Common myeloid progenitor, CD34-positive (primary cell): ENCODE measurements around the gene ADD3.

Experiments used
- CTCF ChIA-PET: fragments of 350-600 bp; sonication (Branson Sonifier 250); formaldehyde crosslinking; loops from one replicate; lab custom pipeline; 2021; ENCODE audit warnings: antibody characterized with exemption; lab: Charles Lee
- POLR2A ChIA-PET: fragments of 350-600 bp; sonication (Branson Sonifier 250); formaldehyde crosslinking; loops from one replicate; lab custom pipeline; 2021; ENCODE audit warnings: antibody characterized with exemption; lab: Charles Lee
- DNase-seq, 3 donors: peaks; one replicate each; pipeline versions ENCODE4 v3.0.0 to v3.0.0-alpha.2; 2013
- H3K27ac ChIP-seq, 2 experiments: 1 replicate in 1 of 2; 2 replicates in 1 of 2; pipeline ENCODE4 v1.7.0; 2013; ENCODE audit warnings: inconsistent platforms in 2 of 2, low read length in 2 of 2, mild to moderate bottlenecking in 2 of 2, low read depth in 1 of 2, moderate library complexity in 1 of 2; ENCODE audit not compliant: severe bottlenecking in 2 of 2, insufficient read depth in 1 of 2, poor library complexity in 1 of 2
- H3K27me3 ChIP-seq, 5 experiments: replicated peaks in 2 of 5; 1 replicate in 3 of 5; 2 replicates in 2 of 5; pipeline versions ENCODE4 v1.6.1 to v1.7.0; 2013; ENCODE audit warnings: low read length in 4 of 5, mild to moderate bottlenecking in 2 of 5, moderate library complexity in 2 of 5, inconsistent platforms in 1 of 5; ENCODE audit not compliant: insufficient read depth in 5 of 5, control insufficient read depth in 4 of 5
- H3K36me3 ChIP-seq, 4 experiments: 1 replicate in 2 of 4; 2 replicates in 2 of 4; pipeline versions ENCODE4 v1.6.1 to v1.7.0; 2013; ENCODE audit warnings: low read length in 3 of 4, control low read depth in 1 of 4, mild to moderate bottlenecking in 1 of 4; ENCODE audit not compliant: control insufficient read depth in 4 of 4, insufficient read depth in 4 of 4
- H3K4me1 ChIP-seq, 4 experiments: 1 replicate in 3 of 4; 2 replicates in 1 of 4; pipeline versions ENCODE4 v1.6.1 to v1.7.1; 2013; ENCODE audit warnings: low read length in 3 of 4, mild to moderate bottlenecking in 3 of 4, control low read depth in 1 of 4, inconsistent platforms in 1 of 4, moderate library complexity in 1 of 4; ENCODE audit not compliant: control insufficient read depth in 4 of 4, insufficient read depth in 4 of 4; ENCODE audit errors: control extremely low read depth in 1 of 4
- H3K4me3 ChIP-seq, 7 experiments: 1 replicate in 4 of 7; 2 replicates in 3 of 7; pipeline versions ENCODE4 v1.5.1 to v1.7.0; 2013; ENCODE audit warnings: mild to moderate bottlenecking in 7 of 7, low read length in 6 of 7, moderate library complexity in 6 of 7, inconsistent platforms in 2 of 7, low read depth in 2 of 7, control low read depth in 1 of 7; ENCODE audit not compliant: insufficient read depth in 4 of 7, control insufficient read depth in 1 of 7; ENCODE audit errors: extremely low read depth in 1 of 7
- H3K9me3 ChIP-seq, 5 experiments: 1 replicate in 4 of 5; 2 replicates in 1 of 5; pipeline versions ENCODE4 v1.6.1 to v1.7.1; 2013; ENCODE audit warnings: low read length in 4 of 5, mild to moderate bottlenecking in 2 of 5, inconsistent platforms in 1 of 5, low read depth in 1 of 5, moderate library complexity in 1 of 5; ENCODE audit not compliant: control insufficient read depth in 4 of 5, insufficient read depth in 2 of 5; ENCODE audit errors: control extremely low read depth in 1 of 5
- WGBS: methylation state at CpG from one replicate; pipeline ENCODE4 v1.1.5; 2013; ENCODE audit not compliant: insufficient coverage; 5-methylcytosine and 5-hydroxymethylcytosine counted together

Gene ADD3

GRCh38 chr10:110033701-110034235 lies 26.0 kb downstream of the ADD3 start:
- no peaks in the 10 kb centered on the region for H3K9me3 ChIP-seq
- no peak for DNase-seq
- peaks cover 0 to 13% (median 4%) of the 10 kb centered on the region in 4 experiments for H3K4me1 ChIP-seq
- no CpG with 5 or more reads among the region's 2 CpGs for WGBS
- ChIA-PET POLR2A (no interaction called here), CTCF (interaction anchor here (1.6 to 1.7 kb wide), 2 partner anchors 34 to 71 kb away, joined by 3 read pairs; no protein-coding TSS in a partner anchor)
- no peaks in the 10 kb centered on the region for H3K36me3 ChIP-seq
- no peak overlapping the region for H3K4me3 ChIP-seq
- no peak overlapping the region for H3K27ac ChIP-seq
- H3K27me3 ChIP-seq: no peaks in the 10 kb centered on the region

- H3K4me1 ChIP-seq: peaks cover 0 to 17% (median 4%) of the 10 kb centered on the region in 4 experiments
- POLR2A ChIA-PET: no interaction called here
- no peak for DNase-seq
- H3K36me3 ChIP-seq: no peaks in the 10 kb centered on the region
- WGBS: no CpG with 5 or more reads among the region's 2 CpGs
- H3K27ac ChIP-seq: no peak overlapping the region
- H3K9me3 ChIP-seq: no peaks in the 10 kb centered on the region
- CTCF ChIA-PET: interaction anchor here (1.4 to 1.7 kb wide), 4 partner anchors 13 to 70 kb away, joined by 3 to 5 read pairs (median 3); no protein-coding TSS in a partner anchor
- H3K4me3 ChIP-seq: no peak overlapping the region
- H3K27me3 ChIP-seq: no peaks in the 10 kb centered on the region
These were observed 26.8 kb downstream of the ADD3 start for GRCh38 chr10:110034596-110034995.

GRCh38 chr10:110035070-110035921 lies 27.5 kb downstream of the ADD3 start:
- no peak for DNase-seq
- CTCF ChIA-PET: interaction anchor here (0.9 to 1.7 kb wide), 7 partner anchors 10 to 245 kb away, joined by 3 to 5 read pairs (median 3); no protein-coding TSS in a partner anchor
- H3K4me1 ChIP-seq: peaks cover 0 to 17% (median 4%) of the 10 kb centered on the region in 4 experiments

GRCh38 chr10:110036640-110037039 lies 28.9 kb downstream of the ADD3 start:
- H3K4me1 ChIP-seq: peaks cover 0 to 17% (median 4%) of the 10 kb centered on the region in 4 experiments
- ChIA-PET CTCF (no interaction called here), POLR2A (no interaction called here)
- no CpG with 5 or more reads among the region's 3 CpGs for WGBS
- H3K9me3 ChIP-seq: no peaks in the 10 kb centered on the region
- H3K4me3 ChIP-seq: no peak overlapping the region
- no peaks in the 10 kb centered on the region for H3K27me3 ChIP-seq
- DNase-seq: no peak
- H3K36me3 ChIP-seq: no peaks in the 10 kb centered on the region
- no peak overlapping the region for H3K27ac ChIP-seq

More at GRCh38 chr10:110035070-110035921, 27.5 kb downstream of the ADD3 start:
- no peaks in the 10 kb centered on the region for H3K9me3 ChIP-seq
- H3K4me3 ChIP-seq: no peak overlapping the region
- 91% methylated on average over 6 of the region's 9 CpGs for WGBS
- no peaks in the 10 kb centered on the region for H3K27me3 ChIP-seq
- no peaks in the 10 kb centered on the region for H3K36me3 ChIP-seq
- POLR2A ChIA-PET: no interaction called here
- H3K27ac ChIP-seq: no peak overlapping the region

GRCh38 chr10:110039254-110039653 lies 31.5 kb downstream of the ADD3 start:
- CTCF ChIA-PET: interaction anchor here (0.8 to 1.5 kb wide), 3 partner anchors 24 to 190 kb away, joined by 3 read pairs; no protein-coding TSS in a partner anchor
- Histone ChIP-seq H3K9me3 (no peaks in the 10 kb centered on the region), H3K27me3 (no peaks in the 10 kb centered on the region), H3K4me3 (no peak overlapping the region), H3K4me1 (peaks cover 0 to 11% (median 4%) of the 10 kb centered on the region in 4 experiments), H3K36me3 (no peaks in the 10 kb centered on the region), H3K27ac (no peak overlapping the region)
- no peak for DNase-seq
- POLR2A ChIA-PET: no interaction called here

GRCh38 chr10:110040108-110040507 lies 32.3 kb downstream of the ADD3 start:
- Histone ChIP-seq H3K4me3 (no peak overlapping the region), H3K27ac (no peak overlapping the region), H3K27me3 (no peaks in the 10 kb centered on the region), H3K36me3 (no peaks in the 10 kb centered on the region), H3K9me3 (no peaks in the 10 kb centered on the region), H3K4me1 (peaks cover 0 to 11% (median 4%) of the 10 kb centered on the region in 4 experiments)
- POLR2A ChIA-PET: no interaction called here
- DNase-seq: no peak
- CTCF ChIA-PET: interaction anchor here (0.8 to 1.0 kb wide), 2 partner anchors 24 to 29 kb away, joined by 3 read pairs; no protein-coding TSS in a partner anchor
- WGBS: no CpG with 5 or more reads among the region's 1 CpG
